Omental fat pad (tissue), 4 donors: ENCODE data around the gene CYSRT1. TPM values are rescaled to one million over a fixed set of nuclear protein-coding genes. Genes with fewer than 3 reads are reported as not detected.

Experiments
- ATAC-seq: fragments of 150-250 bp; one replicate; pipeline ENCODE4 v1.9.1; 2016; ENCODE audit warnings: mild to moderate bottlenecking, moderate library complexity; ENCODE audit not compliant: low FRiP score
- DNase-seq: peaks from one replicate; pipeline ENCODE4 v3.0.0-alpha.2; 2019; ENCODE audit warnings: low spot score
- total RNA-seq, 4 donors: library from RNA; depleted of rRNA; stranded (reverse); fragments of >200 nt; gene quantifications; one replicate each; pipeline ENCODE4 v1.1.0, GENCODE V29; 2016
- TF ChIP-seq, protein P1 (sequence below), 3 donors: fragments of 450-650 bp; IDR thresholded peaks; one replicate each; pipeline ENCODE4 v1.5.1; 2016 to 2017; ENCODE audit warnings: antibody characterized with exemption in 3 of 3, mild to moderate bottlenecking in 3 of 3, moderate library complexity in 2 of 3

CYSRT1 gene
- total RNA-seq, 4 donors from 2014 or later, result 0.36 to 0.65 (median 0.38) TPM; not detected in 1

DNA sequence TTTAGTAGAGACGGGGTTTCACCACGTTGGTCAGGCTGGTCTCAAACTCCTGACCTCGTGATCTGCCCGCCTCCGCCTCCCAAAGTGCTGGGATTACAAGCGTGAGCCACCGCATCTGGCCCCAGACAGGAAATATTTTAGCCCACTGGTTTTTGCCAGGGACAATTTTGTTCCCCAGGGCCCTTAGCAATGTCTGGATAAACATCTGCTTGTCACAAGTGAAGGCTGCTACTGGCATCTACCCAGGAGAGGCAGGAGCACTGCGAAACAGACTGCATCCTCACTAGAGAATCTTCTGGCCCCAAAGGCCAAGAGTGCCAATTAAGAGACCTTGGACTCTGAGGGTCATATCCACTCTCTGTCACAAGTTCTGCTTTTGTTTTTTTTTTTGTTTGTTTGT is 22.0 kb upstream of the CYSRT1 start:
- TF ChIP-seq, protein P1, sequence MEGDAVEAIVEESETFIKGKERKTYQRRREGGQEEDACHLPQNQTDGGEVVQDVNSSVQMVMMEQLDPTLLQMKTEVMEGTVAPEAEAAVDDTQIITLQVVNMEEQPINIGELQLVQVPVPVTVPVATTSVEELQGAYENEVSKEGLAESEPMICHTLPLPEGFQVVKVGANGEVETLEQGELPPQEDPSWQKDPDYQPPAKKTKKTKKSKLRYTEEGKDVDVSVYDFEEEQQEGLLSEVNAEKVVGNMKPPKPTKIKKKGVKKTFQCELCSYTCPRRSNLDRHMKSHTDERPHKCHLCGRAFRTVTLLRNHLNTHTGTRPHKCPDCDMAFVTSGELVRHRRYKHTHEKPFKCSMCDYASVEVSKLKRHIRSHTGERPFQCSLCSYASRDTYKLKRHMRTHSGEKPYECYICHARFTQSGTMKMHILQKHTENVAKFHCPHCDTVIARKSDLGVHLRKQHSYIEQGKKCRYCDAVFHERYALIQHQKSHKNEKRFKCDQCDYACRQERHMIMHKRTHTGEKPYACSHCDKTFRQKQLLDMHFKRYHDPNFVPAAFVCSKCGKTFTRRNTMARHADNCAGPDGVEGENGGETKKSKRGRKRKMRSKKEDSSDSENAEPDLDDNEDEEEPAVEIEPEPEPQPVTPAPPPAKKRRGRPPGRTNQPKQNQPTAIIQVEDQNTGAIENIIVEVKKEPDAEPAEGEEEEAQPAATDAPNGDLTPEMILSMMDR (IDR thresholded peaks at IDR 0.05), result no peak
- no peak for DNase-seq
- no peak for ATAC-seq

DNA sequence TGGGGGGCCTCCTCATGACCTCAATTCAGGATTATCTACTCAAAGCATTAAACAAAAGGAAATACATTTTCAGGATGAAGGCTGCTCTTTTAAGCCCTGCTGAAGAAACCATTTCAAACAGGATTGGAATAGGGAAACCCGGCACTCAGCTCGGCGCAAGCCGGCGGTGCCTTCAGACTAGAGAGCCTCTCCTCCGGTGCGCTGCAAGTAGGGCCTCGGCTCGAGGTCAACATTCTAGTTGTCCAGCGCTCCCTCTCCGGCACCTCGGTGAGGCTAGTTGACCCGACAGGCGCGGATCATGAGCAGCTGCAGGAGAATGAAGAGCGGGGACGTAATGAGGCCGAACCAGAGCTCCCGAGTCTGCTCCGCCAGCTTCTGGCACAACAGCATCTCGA is 20.2 kb upstream of the CYSRT1 start:
- DNase-seq (no peak), ATAC-seq (no peak)
- TF ChIP-seq, protein P1 (IDR thresholded peaks at IDR 0.05), result no peak

DNA sequence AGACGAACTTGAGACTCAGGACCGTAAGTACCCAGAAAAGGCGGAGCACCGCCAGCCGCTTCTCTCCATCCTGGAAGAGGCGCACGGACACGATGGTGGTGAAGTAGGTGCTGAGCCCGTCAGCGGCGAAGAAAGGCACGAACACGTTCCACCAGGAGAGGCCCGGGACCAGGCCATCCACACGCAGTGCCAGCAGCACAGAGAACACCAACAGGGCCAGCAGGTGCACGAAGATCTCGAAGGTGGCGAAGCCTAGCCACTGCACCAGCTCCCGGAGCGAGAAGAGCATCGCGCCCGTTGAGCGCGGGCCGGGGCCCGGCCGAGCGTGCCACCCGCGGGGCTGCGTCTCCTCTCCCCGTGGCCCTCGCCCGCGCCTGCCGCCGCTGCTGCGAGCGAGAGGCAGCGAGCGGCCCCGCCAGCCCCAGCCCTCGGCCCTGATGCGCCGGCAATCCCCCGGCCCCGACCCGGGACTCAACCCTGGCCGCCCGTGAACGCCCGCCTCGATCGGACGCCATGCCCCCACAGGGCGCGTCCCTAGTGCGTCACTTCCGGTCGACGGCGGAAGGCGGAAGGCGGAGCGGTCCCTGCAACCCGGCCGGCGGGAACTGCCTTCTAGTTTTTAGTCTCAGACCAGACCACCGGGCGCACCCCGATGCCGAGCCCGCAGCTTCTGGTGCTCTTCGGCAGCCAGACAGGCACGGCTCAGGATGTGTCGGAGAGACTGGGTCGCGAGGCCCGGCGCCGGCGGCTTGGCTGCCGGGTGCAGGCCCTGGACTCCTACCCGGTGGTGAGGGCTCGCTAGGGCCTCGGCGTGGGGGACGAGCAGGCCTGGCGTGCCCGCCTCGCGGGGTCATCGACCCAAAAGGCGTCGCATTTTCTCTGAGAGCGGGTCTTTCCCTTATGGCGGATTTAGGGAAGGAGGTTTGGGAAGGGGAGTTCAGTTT is 19.6 kb upstream of the CYSRT1 start, which contains the start of the genes NDOR1 and TMEM203:
Gene NDOR1 (plus strand): TSS at position 575 of the 944 bp plus-strand sequence. CDS start 78 bp downstream, at position 653.
Gene TMEM203 (minus strand): TSS at position 523 of the 944 bp plus-strand sequence. CDS start 234 bp downstream, at position 289.
- TF ChIP-seq, protein P1 (IDR thresholded peaks at IDR 0.05), result no peak

DNA sequence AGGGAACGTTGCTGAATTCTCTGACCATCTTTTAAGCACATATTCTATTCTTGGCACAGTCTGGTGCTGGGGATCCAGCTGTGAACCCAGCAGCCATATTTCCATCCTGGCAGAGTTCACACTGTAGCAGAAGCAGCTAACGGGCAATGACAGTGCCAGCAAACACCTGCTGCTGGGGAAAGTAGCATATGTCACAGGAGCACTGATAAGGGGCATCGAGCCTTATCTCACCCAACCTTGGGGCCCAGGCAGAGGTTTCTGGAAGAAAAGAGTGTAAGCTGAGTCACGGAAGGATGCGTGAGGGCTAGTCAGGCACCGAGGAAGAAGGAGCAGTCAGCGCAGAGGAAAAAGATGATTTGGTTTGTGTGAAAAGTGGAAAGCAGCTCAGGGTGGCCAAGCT is 18.4 kb upstream of the CYSRT1 start:
- TF ChIP-seq, protein P1 (IDR thresholded peaks at IDR 0.05), result no peak
- DNase-seq, result no peak
- ATAC-seq, result no peak

More for the DNA sequence above, 19.6 kb upstream of the CYSRT1 start, which contains the start of the genes NDOR1 and TMEM203:
- DNase-seq (peak; percentile 86), ATAC-seq (peak; percentile 65)

DNA sequence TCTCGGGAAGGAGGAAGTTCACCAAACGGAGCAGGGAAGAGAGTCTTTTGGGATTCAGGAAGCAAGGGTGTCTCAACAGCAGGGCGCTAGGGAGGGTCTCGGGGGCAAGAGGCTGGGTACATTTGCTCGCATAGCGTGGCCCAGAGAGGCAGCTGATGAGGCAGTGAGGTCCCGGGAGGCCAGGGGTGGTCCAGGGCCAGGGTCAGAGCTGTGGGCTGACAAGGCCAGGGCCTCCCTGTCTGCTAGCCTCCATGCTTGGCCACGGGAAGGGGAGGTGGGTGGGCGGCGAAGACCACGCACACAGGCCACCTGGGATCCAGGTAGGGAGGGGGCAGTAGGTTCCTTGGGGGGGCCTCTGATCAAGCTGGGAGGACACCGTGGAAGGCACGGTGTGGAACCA is 13.4 kb upstream of the CYSRT1 start:
- TF ChIP-seq, protein P1 (IDR thresholded peaks at IDR 0.05), result no peak
- ATAC-seq (no peak), DNase-seq (no peak)

DNA sequence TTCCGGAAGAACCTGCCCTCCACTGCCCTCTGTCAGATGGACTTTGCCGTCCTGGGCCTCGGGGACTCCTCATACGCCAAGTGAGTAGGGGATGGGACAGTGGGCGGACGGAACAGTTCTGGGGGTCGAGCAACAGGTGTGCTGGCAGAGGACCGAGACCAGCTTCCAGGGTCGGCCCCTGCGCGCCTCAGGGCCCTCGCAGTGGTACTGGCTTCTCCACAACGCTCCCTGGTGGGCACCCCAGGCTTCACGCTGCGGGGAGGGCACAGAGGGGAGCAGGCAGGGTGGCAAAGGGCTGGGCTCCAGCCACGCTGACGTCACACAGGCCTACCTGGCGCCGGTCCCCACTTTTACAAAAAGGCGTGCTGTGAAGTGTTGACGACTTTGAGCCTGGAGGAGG is 12.5 kb upstream of the CYSRT1 start:
- TF ChIP-seq, protein P1 (IDR thresholded peaks at IDR 0.05), result no peak
- no peak for ATAC-seq
- no peak for DNase-seq
